SK-N-SH (cell line): ENCODE measurements around the gene TP53TG3C. TPM values are rescaled to one million over a fixed set of nuclear protein-coding genes. Genes with fewer than 3 reads are reported as not detected.
"Not testable (repeated sequence)": the region's sequence is repeated elsewhere in the genome, so short reads cannot be mapped to it uniquely, and the experiment has no call there.

Experiments used
- CTCF ChIA-PET: fragments of 300-600, 350-600 bp; formaldehyde crosslinking; extraction: SDS; loops from one replicate; lab custom pipeline; 2021; lab: Yijun Ruan, JAX
- POLR2A ChIA-PET: fragments of 350-600 bp; sonication (Branson Sonifier 250); formaldehyde crosslinking; extraction: SDS; loops from one replicate; lab custom pipeline; 2020; ENCODE audit warnings: antibody characterized with exemption, inconsistent platforms; lab: Yijun Ruan, JAX
- DNase-seq: peaks from one replicate; pipeline ENCODE4 v3.0.0; 2012
- H2AFZ ChIP-seq: fragments of 200-600 bp; sonication (generic); 2 replicates; pipeline ENCODE4 v1.8.1; 2016; ENCODE audit warnings: antibody characterized with exemption, mild to moderate bottlenecking, low read depth
- H3F3A ChIP-seq: fragments of 200-600 bp; sonication (generic); replicated peaks from 2 replicates; pipeline ENCODE3; 2016; ENCODE audit warnings: antibody characterized with exemption, mild to moderate bottlenecking; ENCODE audit not compliant: insufficient read depth
- H3K27ac ChIP-seq, 2 experiments: fragments of 200-500 bp in 1 of 2; fragments of 200-600 bp in 1 of 2; sonication (Bioruptor generic) in 1 of 2; sonication (generic), shearing (Covaris generic) in 1 of 2; 2 replicates each; pipeline versions ENCODE4 v1.5.1 to v1.6.1; 2014 to 2016; ENCODE audit warnings: low read depth in 2 of 2, inconsistent platforms in 1 of 2, low read length in 1 of 2, mild to moderate bottlenecking in 1 of 2, mixed read lengths in 1 of 2
- H3K27me3 ChIP-seq: fragments of 200-600 bp; sonication (generic), shearing (Covaris generic); 2 replicates; pipeline ENCODE4 v1.6.1; 2016; ENCODE audit warnings: mixed run types; ENCODE audit not compliant: insufficient read depth
- H3K36me3 ChIP-seq, 2 experiments: fragments of 200-500 bp in 1 of 2; fragments of 200-600 bp in 1 of 2; sonication (Bioruptor generic) in 1 of 2; sonication (generic) in 1 of 2; replicated peaks in 1 of 2; 2 replicates each; pipeline versions ENCODE3 to v1.5.1; 2014 to 2016; ENCODE audit warnings: low read length in 1 of 2, mild to moderate bottlenecking in 1 of 2; ENCODE audit not compliant: insufficient read depth in 2 of 2, control insufficient read depth in 1 of 2
- H3K4me1 ChIP-seq, 2 experiments: fragments of 200-500 bp in 1 of 2; fragments of 200-600 bp in 1 of 2; sonication (Bioruptor generic) in 1 of 2; sonication (generic), shearing (Covaris generic) in 1 of 2; 2 replicates each; pipeline versions ENCODE4 v1.5.1 to v1.6.1; 2014 to 2016; ENCODE audit warnings: low read depth in 1 of 2, low read length in 1 of 2, mixed run types in 1 of 2; ENCODE audit not compliant: insufficient read depth in 2 of 2, control insufficient read depth in 1 of 2
- H3K4me2 ChIP-seq: fragments of 200-600 bp; sonication (generic), shearing (Covaris generic); 2 replicates; pipeline ENCODE4 v1.6.1; 2017; ENCODE audit warnings: mixed run types
- H3K4me3 ChIP-seq, 2 experiments: fragments of 200-500 bp in 1 of 2; fragments of 200-600 bp in 1 of 2; sonication (Bioruptor generic) in 1 of 2; sonication (generic), shearing (Covaris generic) in 1 of 2; 2 replicates each; pipeline versions ENCODE4 v1.5.1 to v1.8.1; 2014 to 2016; ENCODE audit warnings: low read depth in 2 of 2, inconsistent platforms in 1 of 2, low read length in 1 of 2, mild to moderate bottlenecking in 1 of 2, mixed read lengths in 1 of 2, moderate library complexity in 1 of 2
- H3K79me2 ChIP-seq: fragments of 200-600 bp; sonication (generic); 2 replicates; pipeline ENCODE4 v1.8.1; 2017; ENCODE audit warnings: mild to moderate bottlenecking; ENCODE audit not compliant: insufficient read depth
- H3K9ac ChIP-seq: fragments of 200-600 bp; sonication (generic); 2 replicates; pipeline ENCODE4 v1.6.1; 2017; ENCODE audit warnings: mixed run types
- H3K9me2 ChIP-seq: fragments of 200-600 bp; sonication (generic); 2 replicates; pipeline ENCODE4 v1.6.1; 2017; ENCODE audit warnings: mixed run types
- H3K9me3 ChIP-seq: fragments of 200-600 bp; sonication (generic); 2 replicates; pipeline ENCODE4 v1.6.1; 2017; ENCODE audit warnings: mixed run types, mild to moderate bottlenecking, moderate library complexity
- H4K20me1 ChIP-seq: fragments of 200-600 bp; sonication (generic); 2 replicates; pipeline ENCODE4 v1.6.1; 2017; ENCODE audit warnings: mild to moderate bottlenecking, mixed run types; ENCODE audit not compliant: insufficient read depth
- WGBS: methylation state at CpG from one replicate; pipeline ENCODE4 v1.1.6; 2017; ENCODE audit warnings: low lambda C conversion rate; 5-methylcytosine and 5-hydroxymethylcytosine counted together
- polyA plus RNA-seq, 3 experiments: library from polyadenylated mRNA; depleted of rRNA; stranded (reverse); fragments of >200 nt; gene quantifications; 2 replicates each; pipeline ENCODE4 v1.2.3, GENCODE V29; 2012
- small RNA-seq, 7 experiments: library from RNA; depleted of rRNA; stranded (forward); fragments of <200 nt; gene quantifications; one replicate each; pipeline ENCODE3, GENCODE V24; 2012

The TP53TG3C gene, protein sequence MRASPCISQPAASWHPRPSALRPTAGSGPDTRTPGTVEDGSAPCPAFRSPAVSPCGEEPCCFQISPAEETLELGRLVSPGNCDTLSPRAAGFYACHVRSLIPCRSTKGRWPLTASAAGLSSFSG
- polyA plus RNA-seq (2012; rRNA removed), result 0.44 and 0.76 TPM in 2 replicates
- 0.24 and 0.81 TPM in 2 replicates for polyA plus RNA-seq (2012; cell fraction: cytosol; rRNA removed)
- polyA plus RNA-seq (2012; cell fraction: nucleus; rRNA removed), result 0.69 and 2.5 TPM in 2 replicates

DNA sequence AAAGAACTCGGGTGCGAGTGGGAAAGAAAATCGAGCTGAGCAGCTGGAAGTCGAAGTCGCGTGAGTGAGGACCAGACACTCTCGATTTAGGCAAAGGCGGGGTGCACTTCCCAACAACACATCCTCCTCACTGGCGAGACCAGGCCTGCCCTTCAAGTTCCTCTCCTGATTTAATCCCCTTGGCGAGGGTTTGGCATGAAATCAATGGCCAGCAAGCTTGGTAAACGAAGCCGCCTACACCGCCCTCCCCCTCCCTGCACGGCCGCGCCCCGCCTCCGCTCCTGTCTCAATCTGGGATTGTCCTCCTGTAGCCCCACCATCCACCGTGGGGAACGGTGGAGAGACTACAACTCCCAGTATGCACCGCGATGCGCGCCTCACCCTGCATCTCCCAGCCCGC lies at the start of gene TP53TG3C:
TP53TG3C (plus strand) TSS at position 301 of the 400 bp plus-strand sequence; CDS start at position 369, 68 bp downstream.
- H3K4me2 ChIP-seq, H3K27me3 ChIP-seq, H3K27ac ChIP-seq, H3K4me3 ChIP-seq, H4K20me1 ChIP-seq, H3K4me1 ChIP-seq, H3F3A ChIP-seq, DNase-seq, H3K9me3 ChIP-seq, H2AFZ ChIP-seq, H3K9me2 ChIP-seq, CTCF ChIA-PET, POLR2A ChIA-PET, H3K79me2 ChIP-seq, H3K36me3 ChIP-seq, H3K9ac ChIP-seq: not testable (repeated sequence)
- no CpG with 5 or more reads among the region's 25 CpGs for WGBS

Small RNA genes lying within 50 kb of the gene (small RNA-seq; reads per million reads assigned to genes)
- 0 reads per million in 7 experiments for gene AC138869.1

Other genes starting within 250 kb of the TP53TG3C start
- 0.08 and 0.67 TPM in 2 replicates for gene TP53TG3E, start 110.1 kb downstream of the TP53TG3C start, polyA plus RNA-seq (2012; rRNA removed)
- gene TP53TG3B, start 166.6 kb downstream of the TP53TG3C start, polyA plus RNA-seq (2012; rRNA removed), result 0.92 and 1.7 TPM in 2 replicates